Adrenal gland (tissue), 5 donors: ENCODE data around the gene TTLL1.

Source experiments
- CTCF ChIP-seq, 6 experiments: fragments of 450-650 bp in 4 of 6; fragments of 200-600 bp in 2 of 6; sonication (generic) in 1 of 6; IDR thresholded peaks; 1 replicate in 5 of 6; 2 replicates in 1 of 6; pipeline versions ENCODE4 v1.5.1 to v1.8.0; 2016 to 2021; ENCODE audit warnings: antibody characterized with exemption in 6 of 6, mild to moderate bottlenecking in 2 of 6, moderate library complexity in 1 of 6
- POLR2A ChIP-seq, 2 donors: fragments of 450-650 bp; IDR thresholded peaks; one replicate each; pipeline ENCODE4 v1.6.1; 2017; ENCODE audit warnings: antibody characterized with exemption in 2 of 2, mild to moderate bottlenecking in 2 of 2, moderate library complexity in 1 of 2
- donor health status: DM: no; HTN: no; CAD: no.

- TF ChIP-seq CTCF (IDR thresholded peaks at IDR 0.05) (no peak), POLR2A (IDR thresholded peaks at IDR 0.05) (no peak)
These were observed 586 bp downstream of the TTLL1 start for GRCh38 chr22:43088627-43088983.
